HepG2 (cell line): ENCODE data around the gene ARMH4. TPM values are rescaled to one million over a fixed set of nuclear protein-coding genes. Genes with fewer than 3 reads are reported as not detected.
A peak's percentile ranks its signal among the peaks of the same experiment; 100 is the strongest.

Experiments
- FOXA1 ChIP-seq, 2 experiments: fragments of 450-650 bp in 1 of 2; sonication (generic) in 1 of 2; formaldehyde crosslinking in 1 of 2; IDR thresholded peaks; 2 replicates each; pipeline versions ENCODE4 v1.4.0 to v1.6.1; 2016 to 2020; ENCODE audit warnings: missing genetic modification reagents in 1 of 2
- HIVEP1 ChIP-seq: sonication (generic); formaldehyde crosslinking; IDR thresholded peaks from 2 replicates; pipeline ENCODE4 v1.4.0; 2020; ENCODE audit warnings: mild to moderate bottlenecking, missing genetic modification reagents
- HMG20A ChIP-seq: IDR thresholded peaks from 2 replicates; pipeline ENCODE4 v1.6.1; 2016; ENCODE audit warnings: borderline replicate concordance
- MAFF ChIP-seq: IDR thresholded peaks from 2 replicates; pipeline ENCODE4 v1.6.1; 2011; ENCODE audit warnings: low read depth, low read length, improper control_type of control experiment
- PPARG ChIP-seq: conservative IDR thresholded peaks from 2 replicates; pipeline ENCODE4 v1.6.1; 2016; ENCODE audit warnings: missing biosample characterization, missing genetic modification reagents
- RARA ChIP-seq: IDR thresholded peaks from 2 replicates; pipeline ENCODE4 v1.6.1; 2016; ENCODE audit warnings: missing genetic modification reagents, missing compliant biosample characterization
- REST ChIP-seq, 2 experiments: IDR thresholded peaks; 2 replicates each; pipeline ENCODE4 v1.6.1; 2011 to 2012; ENCODE audit warnings: low read length in 2 of 2, borderline replicate concordance in 1 of 2, low read depth in 1 of 2, mild to moderate bottlenecking in 1 of 2, moderate library complexity in 1 of 2
- SNAPC5 ChIP-seq: sonication (generic); formaldehyde crosslinking; IDR thresholded peaks from 2 replicates; pipeline ENCODE4 v1.8.1; 2023; ENCODE audit warnings: mild to moderate bottlenecking, missing genetic modification reagents, borderline replicate concordance
- SSRP1 ChIP-seq: IDR thresholded peaks from 2 replicates; pipeline ENCODE4 v1.6.1; 2016; ENCODE audit warnings: control low read depth
- TBP ChIP-seq: sonication (generic); formaldehyde crosslinking; IDR thresholded peaks from 2 replicates; pipeline ENCODE4 v1.5.0; 2020; ENCODE audit warnings: missing genetic modification reagents
- TFDP2 ChIP-seq: sonication (generic); formaldehyde crosslinking; IDR thresholded peaks from 2 replicates; pipeline ENCODE4 v1.4.0; 2020; ENCODE audit warnings: missing genetic modification reagents
- ZNF225 ChIP-seq: sonication (generic); formaldehyde crosslinking; IDR thresholded peaks from 2 replicates; pipeline ENCODE4 v1.4.0; 2020; ENCODE audit warnings: mild to moderate bottlenecking, missing genetic modification reagents
- ZNF230 ChIP-seq: sonication (generic); formaldehyde crosslinking; IDR thresholded peaks from 2 replicates; pipeline ENCODE4 v1.4.0; 2020; ENCODE audit warnings: mild to moderate bottlenecking, missing genetic modification reagents
- ZNF333 ChIP-seq: sonication (generic); formaldehyde crosslinking; IDR thresholded peaks from 2 replicates; pipeline ENCODE4 v1.4.0; 2020; ENCODE audit warnings: mild to moderate bottlenecking, missing genetic modification reagents, borderline replicate concordance
- ZNF512 ChIP-seq: sonication (generic); formaldehyde crosslinking; IDR thresholded peaks from 2 replicates; pipeline ENCODE4 v1.4.0; 2020; ENCODE audit warnings: mild to moderate bottlenecking, missing genetic modification reagents
- ZNF572 ChIP-seq: sonication (generic); formaldehyde crosslinking; IDR thresholded peaks from 2 replicates; pipeline ENCODE4 v1.5.1; 2020; ENCODE audit warnings: mild to moderate bottlenecking, missing genetic modification reagents
- ZNF772 ChIP-seq: sonication (generic); formaldehyde crosslinking; IDR thresholded peaks from 2 replicates; pipeline ENCODE4 v1.5.0; 2020; ENCODE audit warnings: mild to moderate bottlenecking, missing genetic modification reagents
- ZNF775 ChIP-seq: sonication (generic); formaldehyde crosslinking; IDR thresholded peaks from 2 replicates; pipeline ENCODE4 v1.4.0; 2020; ENCODE audit warnings: missing genetic modification reagents, mild to moderate bottlenecking, moderate library complexity, borderline replicate concordance
- ZNF850 ChIP-seq: sonication (generic); formaldehyde crosslinking; conservative IDR thresholded peaks from 2 replicates; pipeline ENCODE4 v1.9.0; 2021; ENCODE audit warnings: mild to moderate bottlenecking, missing genetic modification reagents
- polyA plus RNA-seq, 8 experiments: library from polyadenylated mRNA; depleted of rRNA in 3 of 8; stranded (reverse) in 7 of 8; unstranded in 1 of 8; fragments of >200 nt; fragmentation: Illumina TruSeq in 4 of 8; extraction: Trizol in 4 of 8; gene quantifications; 2 replicates each; pipeline versions ENCODE4 v1.2.1 to v1.2.3, GENCODE V29; 2011 to 2016; ENCODE audit warnings: low read depth in 4 of 8, missing spikeins in 1 of 8, mixed read lengths in 1 of 8; ENCODE audit not compliant: insufficient read depth in 1 of 8
- total RNA-seq, 5 experiments: library from RNA; depleted of rRNA; stranded (reverse); fragments of >200 nt; fragmentation: Illumina TruSeq; extraction: Trizol; gene quantifications; 2 replicates each; pipeline ENCODE4 v1.2.3, GENCODE V29; 2016; ENCODE audit warnings: low read depth in 1 of 5
- TF ChIP-seq, protein P1 (sequence below): sonication (generic); formaldehyde crosslinking; conservative IDR thresholded peaks from 2 replicates; pipeline ENCODE4 v1.5.0; 2020; ENCODE audit warnings: missing genetic modification reagents

ARMH4 gene
- total and polyA plus RNA-seq, 2 of the 13 experiments (the other 11 are each of a cell fraction or from before 2014, with no cell fraction given): 0.02 to 0.18 TPM

GRCh38 chr14:58199726-58200479, 47.9 kb upstream of the ARMH4 start, which contains the start of gene ACTR10 (continued):
- TF ChIP-seq ZNF775 (no peak), HIVEP1 (CRISPR knock-in tag) (no peak), ZNF512 (CRISPR knock-in tag) (no peak), SNAPC5 (no peak), ZNF772 (CRISPR knock-in tag) (0 out of 2 replicates have a peak, but pooled peaks have one; percentile 34), SSRP1 (CRISPR knock-in tag) (no peak), ZNF333 (no peak), REST (IDR thresholded peaks at IDR 0.05; ENCODE audit: borderline replicate concordance in 1 of 2, low read depth in 1 of 2, low read length in 2 of 2) (no peak), ZNF850 (CRISPR knock-in tag) (no peak), TBP (no peak), ZNF572 (CRISPR knock-in tag) (no peak), FOXA1 (IDR thresholded peaks at IDR 0.05) (no peak), FOXA1 (CRISPR knock-in tag; IDR thresholded peaks at IDR 0.05) (no peak), HMG20A (no peak), ZNF225 (CRISPR knock-in tag) (no peak), ZNF230 (no peak), RARA (CRISPR knock-in tag) (no peak), PPARG (CRISPR knock-in tag) (no peak), TFDP2 (CRISPR knock-in tag) (peak; percentile 62), MAFF (no peak)
- TF ChIP-seq, protein P1, sequence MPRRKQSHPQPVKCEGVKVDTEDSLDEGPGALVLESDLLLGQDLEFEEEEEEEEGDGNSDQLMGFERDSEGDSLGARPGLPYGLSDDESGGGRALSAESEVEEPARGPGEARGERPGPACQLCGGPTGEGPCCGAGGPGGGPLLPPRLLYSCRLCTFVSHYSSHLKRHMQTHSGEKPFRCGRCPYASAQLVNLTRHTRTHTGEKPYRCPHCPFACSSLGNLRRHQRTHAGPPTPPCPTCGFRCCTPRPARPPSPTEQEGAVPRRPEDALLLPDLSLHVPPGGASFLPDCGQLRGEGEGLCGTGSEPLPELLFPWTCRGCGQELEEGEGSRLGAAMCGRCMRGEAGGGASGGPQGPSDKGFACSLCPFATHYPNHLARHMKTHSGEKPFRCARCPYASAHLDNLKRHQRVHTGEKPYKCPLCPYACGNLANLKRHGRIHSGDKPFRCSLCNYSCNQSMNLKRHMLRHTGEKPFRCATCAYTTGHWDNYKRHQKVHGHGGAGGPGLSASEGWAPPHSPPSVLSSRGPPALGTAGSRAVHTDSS (CRISPR knock-in tag): no peak
